Neural progenitor cell (in vitro differentiated cells): ENCODE results near the gene POGLUT2. TPM values are rescaled to one million over a fixed set of nuclear protein-coding genes. Genes with fewer than 3 reads are reported as not detected.

ENCODE experiments used
- DNase-seq: peaks from one replicate; pipeline ENCODE4 v3.0.0-alpha.2; 2016; ENCODE audit warnings: low spot score
- H2AFZ ChIP-seq: fragments of 200-600 bp; sonication (generic); replicated peaks from 2 replicates; pipeline ENCODE4 v1.6.1; 2016; ENCODE audit warnings: antibody characterized with exemption
- H3F3A ChIP-seq: fragments of 200-600 bp; sonication (generic); 2 replicates; pipeline ENCODE4 v1.6.1; 2016; ENCODE audit warnings: antibody characterized with exemption, low read depth
- H3K27ac ChIP-seq: fragments of 200-600 bp; sonication (generic); 2 replicates; pipeline ENCODE4 v1.5.1; 2016; ENCODE audit warnings: mild to moderate bottlenecking
- H3K27me3 ChIP-seq: fragments of 200-600 bp; sonication (generic); 2 replicates; pipeline ENCODE4 v1.6.1; 2016; ENCODE audit warnings: mild to moderate bottlenecking, moderate library complexity
- H3K36me3 ChIP-seq: fragments of 200-600 bp; sonication (generic); 2 replicates; pipeline ENCODE4 v1.5.1; 2016
- H3K4me1 ChIP-seq: fragments of 200-600 bp; sonication (generic); 2 replicates; pipeline ENCODE4 v1.6.1; 2016; ENCODE audit warnings: mixed run types
- H3K4me2 ChIP-seq: fragments of 200-600 bp; sonication (generic); 2 replicates; pipeline ENCODE4 v1.6.1; 2016
- H3K4me3 ChIP-seq: fragments of 200-600 bp; sonication (generic); 2 replicates; pipeline ENCODE4 v1.5.1; 2016
- H3K79me2 ChIP-seq: fragments of 200-600 bp; sonication (generic); 2 replicates; pipeline ENCODE4 v1.6.1; 2016; ENCODE audit warnings: low read depth
- H3K9ac ChIP-seq: fragments of 200-600 bp; sonication (generic); 2 replicates; pipeline ENCODE4 v1.6.1; 2016
- H3K9me3 ChIP-seq: fragments of 200-600 bp; sonication (generic); 2 replicates; pipeline ENCODE4 v1.5.1; 2016; ENCODE audit warnings: low read depth
- H4K20me1 ChIP-seq: fragments of 200-600 bp; sonication (generic); 2 replicates; pipeline ENCODE4 v1.6.1; 2016; ENCODE audit warnings: low read depth
- H3K27ac Mint-ChIP-seq: 3 replicates; pipeline ENCODE4 v1.8.0; 2021; ENCODE audit warnings: mixed read lengths
- H3K27me3 Mint-ChIP-seq: 2 replicates; pipeline ENCODE4 v1.8.0; 2022; ENCODE audit warnings: low read depth, mild to moderate bottlenecking, inconsistent platforms, moderate library complexity, mixed read lengths; ENCODE audit not compliant: insufficient read depth
- H3K36me3 Mint-ChIP-seq: 3 replicates; pipeline ENCODE4 v1.8.0; 2021; ENCODE audit warnings: mixed read lengths
- H3K4me1 Mint-ChIP-seq: 3 replicates; pipeline ENCODE4 v1.8.0; 2021; ENCODE audit warnings: mixed read lengths
- H3K4me3 Mint-ChIP-seq: 3 replicates; pipeline ENCODE4 v1.8.0; 2021; ENCODE audit warnings: mild to moderate bottlenecking, moderate library complexity, mixed read lengths
- H3K9me3 Mint-ChIP-seq: 3 replicates; pipeline ENCODE4 v1.8.0; 2020; ENCODE audit warnings: mixed read lengths
- CTCF ChIP-seq: fragments of 200-600 bp; sonication (generic); IDR thresholded peaks from 2 replicates; pipeline ENCODE4 v1.5.1; 2017; ENCODE audit warnings: antibody characterized with exemption, mild to moderate bottlenecking
- EZH2 ChIP-seq: fragments of 200-600 bp; sonication (generic); IDR thresholded peaks from 2 replicates; pipeline ENCODE4 v1.6.1; 2017; ENCODE audit warnings: antibody characterized with exemption, mild to moderate bottlenecking, moderate library complexity
- EZH2phosphoT487 ChIP-seq: fragments of 200-600 bp; sonication (generic); IDR thresholded peaks from 2 replicates; pipeline ENCODE4 v1.6.1; 2017; ENCODE audit warnings: antibody characterized with exemption
- total RNA-seq: library from RNA; depleted of rRNA; stranded (reverse); fragments of >200 nt; gene quantifications from 2 replicates; pipeline ENCODE4 v1.2.3, GENCODE V29; 2015; ENCODE audit warnings: low replicate concordance

Gene POGLUT2
- total RNA-seq, 1 donor from 2014 or later = 33.5 TPM

GRCh38 chr13:102838982-102839381 is 40.2 kb upstream of the POGLUT2 start:
- Histone ChIP-seq H3K36me3 (no peaks in the 10 kb centered on the region), H3K79me2 (no peaks in the 10 kb centered on the region), H3K4me3 (no peak overlapping the region), H3K4me2 (no peak overlapping the region), H4K20me1 (no peaks in the 10 kb centered on the region), H3F3A (no peaks in the 10 kb centered on the region), H3K27ac (no peak overlapping the region), H2AFZ (no peak overlapping the region), H3K9ac (no peak overlapping the region), H3K4me1 (no peaks in the 10 kb centered on the region), H3K27me3 (no peaks in the 10 kb centered on the region), H3K9me3 (no peaks in the 10 kb centered on the region)
- H3K4me1 Mint-ChIP-seq = no peaks in the 10 kb centered on the region
- no peak for DNase-seq
- no peak overlapping the region for H3K4me3 Mint-ChIP-seq
- no peaks in the 10 kb centered on the region for H3K9me3 Mint-ChIP-seq
- TF ChIP-seq EZH2phosphoT487 = no peak
- no peak for TF ChIP-seq CTCF
- TF ChIP-seq EZH2 = no peak
- no peak overlapping the region for H3K27ac Mint-ChIP-seq
- H3K27me3 Mint-ChIP-seq = no peaks in the 10 kb centered on the region
- peaks cover 4% of the 10 kb centered on the region for H3K36me3 Mint-ChIP-seq

- Mint-ChIP-seq H3K27me3 (no peaks in the 10 kb centered on the region), H3K27ac (no peak overlapping the region), H3K9me3 (no peaks in the 10 kb centered on the region), H3K4me1 (no peaks in the 10 kb centered on the region), H3K36me3 (peaks cover 4% of the 10 kb centered on the region), H3K4me3 (no peak overlapping the region)
- H3F3A ChIP-seq = no peaks in the 10 kb centered on the region
- no peaks in the 10 kb centered on the region for H3K27me3 ChIP-seq
- H3K27ac ChIP-seq = no peak overlapping the region
- TF ChIP-seq CTCF (no peak), EZH2 (no peak), EZH2phosphoT487 (no peak)
- no peaks in the 10 kb centered on the region for H3K4me1 ChIP-seq
- no peak for DNase-seq
- no peak overlapping the region for H3K4me3 ChIP-seq
- no peaks in the 10 kb centered on the region for H3K79me2 ChIP-seq
- H3K9me3 ChIP-seq = no peaks in the 10 kb centered on the region
- H3K9ac ChIP-seq = no peak overlapping the region
- H3K36me3 ChIP-seq = no peaks in the 10 kb centered on the region
- no peak overlapping the region for H2AFZ ChIP-seq
- H3K4me2 ChIP-seq = no peak overlapping the region
- no peaks in the 10 kb centered on the region for H4K20me1 ChIP-seq
Measured at GRCh38 chr13:102838273-102838672, 39.5 kb upstream of the POGLUT2 start.

- Mint-ChIP-seq H3K27me3 (no peaks in the 10 kb centered on the region), H3K27ac (no peak overlapping the region), H3K36me3 (peaks cover 4% of the 10 kb centered on the region), H3K4me1 (no peaks in the 10 kb centered on the region), H3K9me3 (no peaks in the 10 kb centered on the region), H3K4me3 (no peak overlapping the region)
- Histone ChIP-seq H3K9me3 (no peaks in the 10 kb centered on the region), H3K27ac (no peak overlapping the region), H2AFZ (no peak overlapping the region), H3K4me3 (no peak overlapping the region), H3F3A (no peaks in the 10 kb centered on the region), H3K79me2 (no peaks in the 10 kb centered on the region), H3K4me2 (no peak overlapping the region), H3K4me1 (no peaks in the 10 kb centered on the region), H4K20me1 (no peaks in the 10 kb centered on the region), H3K9ac (no peak overlapping the region), H3K27me3 (no peaks in the 10 kb centered on the region), H3K36me3 (no peaks in the 10 kb centered on the region)
- TF ChIP-seq CTCF (no peak), EZH2 (no peak), EZH2phosphoT487 (no peak)
- DNase-seq = no peak
Measured at GRCh38 chr13:102836471-102836870, 37.7 kb upstream of the POGLUT2 start.
